K562 (cell line): ENCODE results near the gene AP3M1. TPM values are rescaled to one million over a fixed set of nuclear protein-coding genes. Genes with fewer than 3 reads are reported as not detected.

ENCODE experiments used
- ATAC-seq: fragments of 200-7000 bp; cut with Tn5 transposase; 3 replicates; pipeline ENCODE4 v1.9.1; 2020; ENCODE audit warnings: moderate library complexity
- BruUV-seq: library from RNA; stranded (reverse); fragments of 400-500 nt; replicated peaks from 2 replicates; lab custom pipeline; 2021; lab: Mats Ljungman, UMichigan
- CTCF ChIA-PET: fragments of 300-600 bp; formaldehyde crosslinking; extraction: SDS; loops from one replicate; lab custom pipeline; 2021; ENCODE audit warnings: low intra/inter-chr PET ratio; lab: Yijun Ruan, JAX
- POLR2A ChIA-PET: fragments of 300-600, 350-650 bp; sonication (Branson Sonifier 250); formaldehyde crosslinking; extraction: SDS; loops from one replicate; lab custom pipeline; 2021; ENCODE audit warnings: antibody characterized with exemption, inconsistent platforms; lab: Yijun Ruan, JAX
- DNase-seq, 4 experiments: peaks; one replicate each; pipeline versions ENCODE4 v3.0.0 to v3.0.0-alpha.2; 2011 to 2018; ENCODE audit warnings: low spot score in 3 of 4, mixed read lengths in 3 of 4; ENCODE audit errors: extremely low read depth in 1 of 4
- FAIRE-seq: peaks from 2 replicates; lab custom pipeline; 2011; peaks lifted over from hg19 to GRCh38; lab: Jason Lieb, UNC
- H2AFZ ChIP-seq: 2 replicates; pipeline ENCODE4 v1.6.0; 2011; ENCODE audit warnings: low read depth, low read length, control low read depth, inconsistent platforms
- H3K27ac ChIP-seq: fragments of 200-600 bp; 3 replicates; pipeline ENCODE4 v1.8.0; 2011; ENCODE audit warnings: low read depth, mild to moderate bottlenecking, control low read depth, inconsistent platforms, low read length, moderate library complexity, mixed read lengths; ENCODE audit errors: extremely low read depth
- H3K27me3 ChIP-seq, 2 experiments: fragments of 300-600 bp in 1 of 2; 2 replicates in 1 of 2; 3 replicates in 1 of 2; pipeline versions ENCODE4 v1.6.0 to v1.8.0; 2011; ENCODE audit warnings: inconsistent platforms in 2 of 2, low read length in 2 of 2, mild to moderate bottlenecking in 1 of 2, mixed read lengths in 1 of 2, moderate library complexity in 1 of 2; ENCODE audit not compliant: control insufficient read depth in 2 of 2, insufficient read depth in 2 of 2
- H3K36me3 ChIP-seq: fragments of 300-600 bp; 3 replicates; pipeline ENCODE4 v1.8.0; 2011; ENCODE audit warnings: mild to moderate bottlenecking, low read length, inconsistent platforms; ENCODE audit not compliant: control insufficient read depth, insufficient read depth
- H3K4me1 ChIP-seq, 2 experiments: fragments of 200-600 bp in 1 of 2; replicated peaks in 1 of 2; 2 replicates in 1 of 2; 3 replicates in 1 of 2; pipeline versions ENCODE4 v1.5.1 to v1.8.0; 2011; ENCODE audit warnings: inconsistent platforms in 2 of 2, low read length in 2 of 2, mild to moderate bottlenecking in 1 of 2, mixed read lengths in 1 of 2, moderate library complexity in 1 of 2; ENCODE audit not compliant: control insufficient read depth in 2 of 2, insufficient read depth in 2 of 2
- H3K4me2 ChIP-seq: 2 replicates; pipeline ENCODE4 v1.6.1; 2011; ENCODE audit warnings: low read length, control low read depth, inconsistent platforms, mixed read lengths; ENCODE audit not compliant: insufficient read depth
- H3K4me3 ChIP-seq: fragments of 200-600 bp; sonication (generic), shearing (Covaris generic); 2 replicates; pipeline ENCODE4 v1.5.1; 2016; ENCODE audit warnings: control low read depth, inconsistent platforms
- H3K79me2 ChIP-seq: fragments of 200-600 bp; 3 replicates; pipeline ENCODE4 v1.8.0; 2011; ENCODE audit warnings: low read length, inconsistent platforms; ENCODE audit not compliant: control insufficient read depth, insufficient read depth
- H3K9ac ChIP-seq, 2 experiments: 2 replicates each; pipeline versions ENCODE4 v1.6.0 to v1.6.1; 2011; ENCODE audit warnings: low read depth in 2 of 2, low read length in 2 of 2, control low read depth in 1 of 2, inconsistent platforms in 1 of 2, mild to moderate bottlenecking in 1 of 2, mixed read lengths in 1 of 2; ENCODE audit not compliant: insufficient read depth in 1 of 2
- H3K9me1 ChIP-seq: one replicate; pipeline ENCODE4 v1.6.0; 2011; ENCODE audit warnings: inconsistent platforms, mild to moderate bottlenecking, low read length, moderate library complexity; ENCODE audit not compliant: control insufficient read depth, insufficient read depth
- H3K9me3 ChIP-seq: replicated peaks from 2 replicates; pipeline ENCODE4 v1.5.1; 2011; ENCODE audit warnings: low read depth, low read length, inconsistent platforms; ENCODE audit not compliant: control insufficient read depth, insufficient read depth
- H4K20me1 ChIP-seq: replicated peaks from 2 replicates; pipeline ENCODE4 v1.6.1; 2011; ENCODE audit warnings: low read length, inconsistent platforms, mixed read lengths; ENCODE audit not compliant: control insufficient read depth, insufficient read depth
- GATAD2B ChIP-seq: fragments of 450-650 bp; IDR thresholded peaks from 2 replicates; pipeline ENCODE4 v1.6.1; 2017; ENCODE audit warnings: mild to moderate bottlenecking, borderline replicate concordance
- PTRF ChIP-seq: fragments of 450-650 bp; IDR thresholded peaks from 2 replicates; pipeline ENCODE4 v1.6.1; 2016; ENCODE audit warnings: mild to moderate bottlenecking, missing genetic modification characterization, missing compliant biosample characterization
- RBM22 ChIP-seq: fragments of 200-400 bp; formaldehyde crosslinking; IDR thresholded peaks from 2 replicates; pipeline ENCODE4 v1.6.1; 2018; ENCODE audit warnings: low read length, low read depth; ENCODE audit not compliant: poor library complexity, severe bottlenecking
- STAT5B ChIP-seq: fragments of 250-450 bp; sonication (Bioruptor Pico); IDR thresholded peaks from 2 replicates; pipeline ENCODE4 v1.8.0; 2021; ENCODE audit warnings: mild to moderate bottlenecking, inconsistent platforms
- WGBS: fragments of 100-300 bp; shearing (Covaris generic); methylation state at CpG from one replicate; pipeline ENCODE4 v1.1.6; 2016; ENCODE audit warnings: low coverage, mixed read lengths; ENCODE audit not compliant: insufficient coverage; ENCODE audit errors: missing lambda C conversion rate; 5-methylcytosine and 5-hydroxymethylcytosine counted together
- in situ Hi-C: fragments of 300-500 bp; cut with MboI; formaldehyde crosslinking; loops from 4 replicates; pipeline ENCODE4 v1.15.0; 2018; ENCODE audit warnings: inconsistent platforms, mixed read lengths
- intact Hi-C: fragments of 100-400 bp; cut with micrococcal nuclease; formaldehyde crosslinking; loops from 2 replicates; pipeline ENCODE4 v1.14.2; 2022
- polyA plus RNA-seq, 8 experiments: library from polyadenylated mRNA; depleted of rRNA in 4 of 8; stranded (reverse) in 5 of 8; unstranded in 3 of 8; fragments of >200 nt; fragmentation: Nextera tagmentation in 2 of 8; fragmentation: Illumina TruSeq in 1 of 8; extraction: Ambion mirVana in 2 of 8; extraction: Trizol in 1 of 8; gene quantifications; 2 replicates each; pipeline versions ENCODE4 v1.2.1 to v1.2.3, GENCODE V29; 2011 to 2014; ENCODE audit warnings: inconsistent platforms in 1 of 8, missing spikeins in 1 of 8
- total RNA-seq, 7 experiments: library from RNA; depleted of rRNA in 6 of 7; stranded (reverse); fragments of >200 nt in 6 of 7; fragmentation: Illumina TruSeq in 2 of 7; extraction: Trizol in 2 of 7; gene quantifications; 2 replicates each; pipeline versions ENCODE4 v1.2.1 to v1.2.3, GENCODE V29; 2011 to 2021; ENCODE audit warnings: low replicate concordance in 1 of 7
- TF ChIP-seq, protein P1 (sequence below), 2 experiments: fragments of 250-450 bp in 1 of 2; fragments of 450-650 bp in 1 of 2; sonication (Bioruptor Pico) in 1 of 2; IDR thresholded peaks; 2 replicates each; pipeline versions ENCODE4 v1.6.1 to v1.8.0; 2016 to 2021; ENCODE audit warnings: mild to moderate bottlenecking in 2 of 2, moderate library complexity in 2 of 2, missing compliant biosample characterization in 1 of 2, missing genetic modification characterization in 1 of 2

AP3M1 gene
- total and polyA plus RNA-seq, 9 of the 15 experiments (the other 6 are each of a cell fraction or from before 2014, with no cell fraction given): 44.3 to 135 (median 67.6) TPM

DNA sequence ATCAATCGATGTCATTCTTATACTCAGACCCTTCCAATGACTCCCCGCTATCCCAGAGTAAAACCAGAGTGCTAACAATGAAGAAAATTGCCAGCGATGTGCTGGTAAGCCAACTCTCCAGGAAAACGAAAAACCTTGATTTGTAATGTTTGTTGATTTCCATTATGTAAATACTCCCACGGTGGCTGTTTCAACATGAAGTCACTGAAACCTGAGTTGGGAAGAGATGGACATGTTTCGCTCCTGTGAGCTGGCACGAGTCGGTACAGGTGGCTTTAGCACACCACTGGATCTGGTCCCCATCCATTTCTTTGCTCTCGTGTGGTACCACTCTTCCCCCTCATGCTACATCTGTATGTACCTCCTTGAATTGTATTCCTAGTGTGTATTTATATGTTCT lies 52.9 kb downstream of the AP3M1 start:
- POLR2A ChIA-PET: interaction anchor here (0.6 to 3.5 kb wide), 5 partner anchors 8 to 1735 kb away, joined by 3 to 16 read pairs (median 4); no protein-coding TSS in a partner anchor
- TF ChIP-seq RBM22 (peak; percentile 59), GATAD2B (no peak)
- DNase-seq: no peak
- H3K27me3 ChIP-seq: no peaks in the 10 kb centered on the region
- no peak for FAIRE-seq
- intact Hi-C loops (no loop called here), in situ Hi-C loops (no loop called here)
- no peaks in the 10 kb centered on the region for H4K20me1 ChIP-seq
- H3K4me3 ChIP-seq: no peak overlapping the region
- H3K9me3 ChIP-seq: no peaks in the 10 kb centered on the region
- no peak overlapping the region for H3K27ac ChIP-seq
- CTCF ChIA-PET: no interaction called here
- H3K9ac ChIP-seq: no peak overlapping the region
- 85% methylated on average over 9 of the region's 9 CpGs for WGBS
- H2AFZ ChIP-seq: no peak overlapping the region
- H3K4me1 ChIP-seq: no peaks in the 10 kb centered on the region
- no peaks in the 10 kb centered on the region for H3K9me1 ChIP-seq
- no peak overlapping the region for H3K4me2 ChIP-seq
- peaks cover 94% of the 10 kb centered on the region for H3K36me3 ChIP-seq
- no TSS peak for BruUV-seq
- no peaks in the 10 kb centered on the region for H3K79me2 ChIP-seq
- ATAC-seq: no peak

DNA sequence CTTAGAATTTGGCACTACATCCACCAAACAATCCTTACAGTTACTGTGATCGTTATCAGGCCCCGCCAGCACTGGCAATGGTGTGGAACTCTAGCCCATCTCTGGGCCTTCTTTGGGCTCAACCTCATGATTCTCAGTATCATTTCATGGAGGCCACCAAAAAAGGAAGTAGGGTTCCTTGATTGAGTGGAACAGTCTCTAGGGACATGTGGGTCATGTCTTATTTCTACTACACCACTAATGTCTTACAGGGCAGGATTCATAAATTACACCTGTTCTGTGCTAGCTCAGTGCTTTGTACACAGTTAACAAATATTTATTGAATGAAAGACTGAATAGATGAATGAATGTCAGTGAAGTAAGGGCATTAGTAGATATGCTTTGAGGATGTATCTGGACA lies 53.9 kb downstream of the AP3M1 start:
- ATAC-seq (no peak), FAIRE-seq (no peak), DNase-seq (no peak)
- no peaks in the 10 kb centered on the region for H3K4me1 ChIP-seq
- 93% methylated on average over 2 of the region's 2 CpGs for WGBS
- POLR2A ChIA-PET: interaction anchor here (0.6 to 2.8 kb wide), 2 partner anchors 13 to 18 kb away, joined by 3 to 18 read pairs; no protein-coding TSS in a partner anchor
- no peaks in the 10 kb centered on the region for H3K9me3 ChIP-seq
- CTCF ChIA-PET: no interaction called here
- no peaks in the 10 kb centered on the region for H4K20me1 ChIP-seq
- BruUV-seq: no TSS peak
- no peak overlapping the region for H2AFZ ChIP-seq
- TF ChIP-seq, protein P1, sequence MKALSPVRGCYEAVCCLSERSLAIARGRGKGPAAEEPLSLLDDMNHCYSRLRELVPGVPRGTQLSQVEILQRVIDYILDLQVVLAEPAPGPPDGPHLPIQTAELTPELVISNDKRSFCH (CRISPR knock-in tag; IDR thresholded peaks at IDR 0.05): no peak
- TF ChIP-seq, protein P1 (tag; IDR thresholded peaks at IDR 0.05): no peak
- TF ChIP-seq STAT5B (CRISPR knock-in tag): no peak
- no peak for TF ChIP-seq PTRF (tag)
- no peak overlapping the region for H3K9ac ChIP-seq
- no peak overlapping the region for H3K4me2 ChIP-seq
- intact Hi-C loops: no loop called here
- H3K27ac ChIP-seq: no peak overlapping the region
- no peaks in the 10 kb centered on the region for H3K27me3 ChIP-seq
- H3K4me3 ChIP-seq: no peak overlapping the region
- H3K36me3 ChIP-seq: peaks cover 92% of the 10 kb centered on the region
- H3K9me1 ChIP-seq: no peaks in the 10 kb centered on the region
- in situ Hi-C loops: no loop called here
- H3K79me2 ChIP-seq: no peaks in the 10 kb centered on the region
